B cell (primary cell): ENCODE measurements around the gene IRF1. TPM values are rescaled to one million over a fixed set of nuclear protein-coding genes. Genes with fewer than 3 reads are reported as not detected.
A peak's percentile ranks its signal among the peaks of the same experiment; 100 is the strongest.

ENCODE experiments used
- ATAC-seq: fragments of 200-7000 bp; cut with Tn5 transposase; one replicate; pipeline ENCODE4 v1.10.0; 2021; ENCODE audit warnings: low read depth, mild to moderate bottlenecking, moderate number of reproducible peaks, moderate library complexity
- CTCF ChIA-PET: fragments of 350-600 bp; sonication (Branson Sonifier 250); formaldehyde crosslinking; loops from one replicate; lab custom pipeline; 2021; ENCODE audit warnings: antibody characterized with exemption, inconsistent platforms; lab: Charles Lee
- POLR2A ChIA-PET: fragments of 350-600 bp; sonication (Branson Sonifier 250); formaldehyde crosslinking; loops from one replicate; lab custom pipeline; 2021; ENCODE audit warnings: antibody characterized with exemption; lab: Charles Lee
- DNase-seq: peaks from one replicate; pipeline ENCODE4 v3.0.0; 2013
- H2AFZ ChIP-seq: 2 replicates; pipeline ENCODE4 v1.6.1; 2012; ENCODE audit warnings: mild to moderate bottlenecking, low read depth, low read length; ENCODE audit not compliant: insufficient read depth, poor library complexity, severe bottlenecking
- H3K27ac ChIP-seq, 2 donors: 1 replicate in 1 of 2; 2 replicates in 1 of 2; pipeline ENCODE4 v1.5.1; 2012 to 2013; ENCODE audit warnings: low read length in 2 of 2, mild to moderate bottlenecking in 2 of 2, moderate library complexity in 1 of 2
- H3K27me3 ChIP-seq, 4 experiments: fragments of 200-600 bp in 1 of 4; sonication (generic) in 1 of 4; replicated peaks in 1 of 4; 1 replicate in 2 of 4; 2 replicates in 2 of 4; pipeline versions ENCODE4 v1.6.1 to v1.7.0; 2013 to 2016; ENCODE audit warnings: low read length in 3 of 4, mild to moderate bottlenecking in 2 of 4, mixed read lengths in 1 of 4, moderate library complexity in 1 of 4; ENCODE audit not compliant: insufficient read depth in 4 of 4, control insufficient read depth in 3 of 4; ENCODE audit errors: control extremely low read depth in 1 of 4
- H3K36me3 ChIP-seq, 2 experiments: replicated peaks in 1 of 2; 1 replicate in 1 of 2; 2 replicates in 1 of 2; pipeline versions ENCODE4 v1.6.1 to v1.7.1; 2013; ENCODE audit warnings: low read length in 1 of 2; ENCODE audit not compliant: insufficient read depth in 2 of 2, control insufficient read depth in 1 of 2; ENCODE audit errors: control extremely low read depth in 1 of 2, extremely low read depth in 1 of 2
- H3K4me1 ChIP-seq, 2 donors: fragments of 200-600 bp in 1 of 2; sonication (generic) in 1 of 2; 1 replicate in 1 of 2; 2 replicates in 1 of 2; pipeline versions ENCODE4 v1.5.1 to v1.6.1; 2013 to 2017; ENCODE audit warnings: low read length in 2 of 2; ENCODE audit not compliant: control insufficient read depth in 2 of 2, insufficient read depth in 2 of 2
- H3K4me2 ChIP-seq: replicated peaks from 2 replicates; pipeline ENCODE3; 2012; ENCODE audit warnings: mild to moderate bottlenecking, low read depth, low read length; ENCODE audit not compliant: poor library complexity, severe bottlenecking
- H3K4me3 ChIP-seq, 5 experiments: fragments of 200-600 bp in 1 of 5; sonication (generic) in 1 of 5; 1 replicate in 3 of 5; 2 replicates in 2 of 5; pipeline versions ENCODE4 v1.5.1 to v1.7.0; 2011 to 2016; ENCODE audit warnings: low read length in 4 of 5, mild to moderate bottlenecking in 4 of 5, low read depth in 2 of 5, control low read depth in 1 of 5, moderate library complexity in 1 of 5; ENCODE audit not compliant: insufficient read depth in 1 of 5; ENCODE audit errors: control extremely low read depth in 1 of 5, extremely low read depth in 1 of 5
- H3K79me2 ChIP-seq: fragments of 200-600 bp; sonication (generic); one replicate; pipeline ENCODE4 v1.6.0; 2016; ENCODE audit warnings: low read length; ENCODE audit not compliant: control insufficient read depth, insufficient read depth
- H3K9ac ChIP-seq: fragments of 200-600 bp; sonication (generic); 2 replicates; pipeline ENCODE4 v1.6.1; 2017; ENCODE audit warnings: mild to moderate bottlenecking, low read length, moderate library complexity
- H3K9me3 ChIP-seq, 3 donors: one replicate each; pipeline versions ENCODE4 v1.6.1 to v1.7.1; 2013; ENCODE audit warnings: low read length in 2 of 3; ENCODE audit not compliant: control insufficient read depth in 2 of 3, insufficient read depth in 1 of 3; ENCODE audit errors: control extremely low read depth in 1 of 3
- H4K20me1 ChIP-seq: 2 replicates; pipeline ENCODE4 v1.6.0; 2012; ENCODE audit warnings: mild to moderate bottlenecking, low read length; ENCODE audit not compliant: insufficient read depth, control insufficient read depth, poor library complexity, severe bottlenecking
- H3K27ac Mint-ChIP-seq: one replicate; pipeline ENCODE4 v1.8.0; 2021; ENCODE audit warnings: mixed read lengths
- H3K27me3 Mint-ChIP-seq: one replicate; pipeline ENCODE4 v1.8.0; 2021; ENCODE audit warnings: mixed read lengths
- H3K4me1 Mint-ChIP-seq: one replicate; pipeline ENCODE4 v1.8.0; 2021; ENCODE audit warnings: mixed read lengths
- H3K4me3 Mint-ChIP-seq: one replicate; pipeline ENCODE4 v1.8.0; 2021; ENCODE audit warnings: mixed read lengths
- H3K9me3 Mint-ChIP-seq: one replicate; pipeline ENCODE4 v1.8.0; 2022; ENCODE audit warnings: mixed read lengths; ENCODE audit not compliant: insufficient read depth
- EZH2 ChIP-seq: IDR thresholded peaks from 2 replicates; pipeline ENCODE4 v1.6.1; 2012; ENCODE audit warnings: borderline replicate concordance, low read depth, mild to moderate bottlenecking, moderate library complexity, low read length; ENCODE audit not compliant: insufficient read depth, poor library complexity, severe bottlenecking
- WGBS: methylation state at CpG from one replicate; pipeline ENCODE4 v1.1.5; 2013; ENCODE audit warnings: missing lambda C conversion rate; ENCODE audit not compliant: insufficient coverage; 5-methylcytosine and 5-hydroxymethylcytosine counted together
- intact Hi-C: fragments of 100-400 bp; cut with micrococcal nuclease; formaldehyde crosslinking; loops from one replicate; pipeline ENCODE4 v1.10.0; 2022
- polyA plus RNA-seq: library from polyadenylated mRNA; depleted of rRNA; stranded (reverse); fragments of >200 nt; gene quantifications from 2 replicates; pipeline ENCODE4 v1.2.3, GENCODE V29; 2012
- total RNA-seq, 2 donors: library from RNA; stranded (reverse); fragments of 120-200 nt in 1 of 2; gene quantifications; 1 replicate in 1 of 2; 2 replicates in 1 of 2; pipeline versions ENCODE4 v1.2.3 to v1.2.4, GENCODE V29; 2013 to 2022
- TF ChIP-seq, protein P1 (sequence below): fragments of 200-600 bp; IDR thresholded peaks from one replicate; pipeline ENCODE4 v1.8.0; 2022; ENCODE audit warnings: antibody characterized with exemption, mild to moderate bottlenecking

The IRF1 gene
- total and polyA plus RNA-seq, 2 donors (not counting 1 experiment from before 2014, with no cell fraction given) = 173 to 306 TPM

DNA sequence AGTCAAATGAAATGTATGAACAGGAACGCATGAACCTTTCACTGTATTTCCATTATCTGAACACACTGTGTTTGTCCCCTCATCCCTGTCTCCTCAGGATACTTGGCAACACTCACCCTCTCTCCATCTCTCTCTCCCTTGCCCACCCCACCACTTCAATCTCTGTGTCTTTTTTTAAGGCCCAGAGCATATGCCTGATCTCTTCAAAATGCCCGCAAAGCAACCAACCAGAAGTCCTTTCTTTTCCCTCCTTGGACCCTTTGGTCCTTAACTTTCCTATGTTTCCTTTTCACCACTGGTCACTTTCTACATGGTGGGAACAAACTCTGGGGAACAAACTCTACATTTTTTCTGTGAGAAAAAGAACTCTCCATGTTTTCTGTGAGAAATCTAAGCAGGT lies 3.2 kb upstream of the IRF1 start:
- TF ChIP-seq EZH2 = no peak
- TF ChIP-seq, protein P1, sequence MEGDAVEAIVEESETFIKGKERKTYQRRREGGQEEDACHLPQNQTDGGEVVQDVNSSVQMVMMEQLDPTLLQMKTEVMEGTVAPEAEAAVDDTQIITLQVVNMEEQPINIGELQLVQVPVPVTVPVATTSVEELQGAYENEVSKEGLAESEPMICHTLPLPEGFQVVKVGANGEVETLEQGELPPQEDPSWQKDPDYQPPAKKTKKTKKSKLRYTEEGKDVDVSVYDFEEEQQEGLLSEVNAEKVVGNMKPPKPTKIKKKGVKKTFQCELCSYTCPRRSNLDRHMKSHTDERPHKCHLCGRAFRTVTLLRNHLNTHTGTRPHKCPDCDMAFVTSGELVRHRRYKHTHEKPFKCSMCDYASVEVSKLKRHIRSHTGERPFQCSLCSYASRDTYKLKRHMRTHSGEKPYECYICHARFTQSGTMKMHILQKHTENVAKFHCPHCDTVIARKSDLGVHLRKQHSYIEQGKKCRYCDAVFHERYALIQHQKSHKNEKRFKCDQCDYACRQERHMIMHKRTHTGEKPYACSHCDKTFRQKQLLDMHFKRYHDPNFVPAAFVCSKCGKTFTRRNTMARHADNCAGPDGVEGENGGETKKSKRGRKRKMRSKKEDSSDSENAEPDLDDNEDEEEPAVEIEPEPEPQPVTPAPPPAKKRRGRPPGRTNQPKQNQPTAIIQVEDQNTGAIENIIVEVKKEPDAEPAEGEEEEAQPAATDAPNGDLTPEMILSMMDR = no peak
- peak overlapping the region; percentile 85 to 95 for H3K27ac ChIP-seq
- intact Hi-C loops = loop anchor here (10.0 kb wide), 1 partner anchor 859 kb away; the partner anchor contains the start of gene RAPGEF6

DNA sequence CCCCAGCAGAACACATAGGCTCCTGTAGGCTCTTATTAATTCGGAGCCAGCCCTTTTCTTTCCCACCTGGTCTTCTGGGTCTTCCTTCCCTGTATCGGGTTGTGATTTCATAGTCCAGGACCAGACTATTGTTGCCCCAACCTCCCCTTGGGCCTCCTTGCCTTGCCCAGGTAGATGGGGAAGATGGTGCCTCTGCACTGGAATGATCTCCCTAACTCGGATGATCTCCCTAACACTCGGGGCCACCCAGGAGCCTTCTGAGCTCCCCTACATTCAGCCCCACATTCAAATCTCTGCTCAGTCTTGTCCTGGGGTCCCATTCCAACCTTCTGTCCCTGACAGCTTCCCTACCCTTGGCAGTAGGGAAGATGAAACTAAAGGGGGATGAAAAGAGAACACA lies 2.7 kb upstream of the IRF1 start:
- H3K27me3 ChIP-seq = no peaks in the 10 kb centered on the region
- H3K4me1 ChIP-seq = peaks cover 52 to 64% of the 10 kb centered on the region in 2 donors
- Mint-ChIP-seq H3K27ac (peak overlapping the region; percentile 97), H3K9me3 (no peaks in the 10 kb centered on the region), H3K4me3 (no peak overlapping the region), H3K4me1 (peaks cover 60% of the 10 kb centered on the region), H3K27me3 (no peaks in the 10 kb centered on the region)
- TF ChIP-seq, protein P1 = no peak
- no peak for TF ChIP-seq EZH2
- no peak overlapping the region for H3K9ac ChIP-seq
- ATAC-seq (no peak), DNase-seq (peak; percentile 10)
- peaks cover 53% of the 10 kb centered on the region for H3K79me2 ChIP-seq
- intact Hi-C loops = loop anchor here (10.0 kb wide), 1 partner anchor 858 kb away; the partner anchor contains the start of gene RAPGEF6
- H4K20me1 ChIP-seq = peaks cover 19% of the 10 kb centered on the region
- ChIA-PET POLR2A (interaction anchor here (1.7 to 4.7 kb wide), 2 partner anchors 27 to 73 kb away, joined by 9 to 41 read pairs; no protein-coding TSS in a partner anchor), CTCF (interaction anchor here (0.8 to 7.6 kb wide), 8 partner anchors 8 to 77 kb away, joined by 3 to 109 read pairs (median 35); no protein-coding TSS in a partner anchor)
- H3K9me3 ChIP-seq = no peaks in the 10 kb centered on the region
- H3K4me3 ChIP-seq = no peak overlapping the region
- WGBS = 100% methylated on average over 1 of the region's 4 CpGs
- no peak overlapping the region for H3K4me2 ChIP-seq
- peaks cover 0 to 10% of the 10 kb centered on the region in 2 experiments for H3K36me3 ChIP-seq
- no peak overlapping the region for H2AFZ ChIP-seq
- H3K27ac ChIP-seq = peak overlapping the region; percentile 85 to 95

More for the DNA sequence above, 3.2 kb upstream of the IRF1 start:
- ChIA-PET CTCF (interaction anchor here (1.3 to 13.8 kb wide), 6 partner anchors 11 to 105 kb away, joined by 3 to 528 read pairs (median 49); no protein-coding TSS in a partner anchor), POLR2A (interaction anchor here (1.7 to 4.7 kb wide), 2 partner anchors 28 to 73 kb away, joined by 9 to 41 read pairs; no protein-coding TSS in a partner anchor)
- Histone ChIP-seq H3K36me3 (peaks cover 0 to 4% of the 10 kb centered on the region in 2 experiments), H3K9me3 (no peaks in the 10 kb centered on the region), H2AFZ (no peak overlapping the region), H3K4me3 (no peak overlapping the region), H3K79me2 (peaks cover 47% of the 10 kb centered on the region), H3K27me3 (no peaks in the 10 kb centered on the region), H4K20me1 (peaks cover 13% of the 10 kb centered on the region), H3K4me2 (peak overlapping the region; percentile 96), H3K4me1 (peaks cover 47 to 58% of the 10 kb centered on the region in 2 donors), H3K9ac (no peak overlapping the region)
- no peaks in the 10 kb centered on the region for H3K9me3 Mint-ChIP-seq
- DNase-seq (no peak), ATAC-seq (no peak)
- no peaks in the 10 kb centered on the region for H3K27me3 Mint-ChIP-seq
- WGBS = 93% methylated on average over 2 of the region's 2 CpGs
- H3K4me1 Mint-ChIP-seq = peaks cover 57% of the 10 kb centered on the region
- H3K27ac Mint-ChIP-seq = peak overlapping the region; percentile 97
- peak overlapping the region; percentile 97 for H3K4me3 Mint-ChIP-seq
